Prostate gland (tissue), 2 donors: ENCODE results near the gene FRMD1.

Source experiments
- POLR2A ChIP-seq: fragments of 450-650 bp; IDR thresholded peaks from one replicate; pipeline ENCODE4 v1.6.1; 2016; ENCODE audit warnings: antibody characterized with exemption, mild to moderate bottlenecking
- TF ChIP-seq, protein P1 (sequence below), 4 experiments: fragments of 200-600 bp in 2 of 4; fragments of 450-650 bp in 2 of 4; sonication (generic) in 2 of 4; IDR thresholded peaks; 1 replicate in 3 of 4; 2 replicates in 1 of 4; pipeline ENCODE4 v1.5.1; 2016 to 2019; ENCODE audit warnings: antibody characterized with exemption in 4 of 4, mild to moderate bottlenecking in 2 of 4, moderate library complexity in 2 of 4

DNA sequence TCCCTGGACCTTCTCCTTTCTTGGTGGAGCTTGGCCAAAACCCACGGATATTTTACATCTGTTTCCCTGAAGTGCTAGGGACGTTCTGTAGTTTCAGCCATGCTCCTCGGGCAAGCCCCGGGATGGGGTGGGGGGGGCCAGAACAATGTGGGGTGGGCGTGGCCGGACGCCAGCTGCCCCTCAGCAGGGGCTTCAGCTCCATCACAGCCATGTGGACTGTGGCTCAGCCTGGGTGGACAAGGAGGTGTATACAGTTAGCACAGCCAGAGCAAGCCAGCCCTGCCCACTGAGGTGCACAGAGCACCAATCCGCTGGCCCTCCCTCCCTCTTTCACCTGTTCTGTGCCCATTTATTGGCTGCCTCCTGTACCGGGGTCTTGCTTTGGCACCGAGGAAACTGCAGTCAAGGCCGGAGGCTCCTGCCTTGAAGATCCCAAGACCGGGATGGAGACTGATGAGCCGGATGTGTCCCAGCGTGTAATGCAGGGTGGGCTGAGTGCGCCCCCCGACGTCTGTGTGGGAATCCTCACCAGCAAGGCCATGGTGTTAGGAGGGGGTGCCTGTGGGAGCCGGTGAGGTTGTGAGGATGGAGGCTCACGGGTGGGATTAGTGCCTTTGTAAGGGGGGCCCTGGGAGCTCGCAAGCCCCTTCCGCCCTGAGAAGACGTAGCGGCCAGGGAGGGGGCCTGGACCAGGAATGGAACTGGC lies 28.0 kb downstream of the FRMD1 start:
- no peak for TF ChIP-seq POLR2A
- TF ChIP-seq, protein P1, sequence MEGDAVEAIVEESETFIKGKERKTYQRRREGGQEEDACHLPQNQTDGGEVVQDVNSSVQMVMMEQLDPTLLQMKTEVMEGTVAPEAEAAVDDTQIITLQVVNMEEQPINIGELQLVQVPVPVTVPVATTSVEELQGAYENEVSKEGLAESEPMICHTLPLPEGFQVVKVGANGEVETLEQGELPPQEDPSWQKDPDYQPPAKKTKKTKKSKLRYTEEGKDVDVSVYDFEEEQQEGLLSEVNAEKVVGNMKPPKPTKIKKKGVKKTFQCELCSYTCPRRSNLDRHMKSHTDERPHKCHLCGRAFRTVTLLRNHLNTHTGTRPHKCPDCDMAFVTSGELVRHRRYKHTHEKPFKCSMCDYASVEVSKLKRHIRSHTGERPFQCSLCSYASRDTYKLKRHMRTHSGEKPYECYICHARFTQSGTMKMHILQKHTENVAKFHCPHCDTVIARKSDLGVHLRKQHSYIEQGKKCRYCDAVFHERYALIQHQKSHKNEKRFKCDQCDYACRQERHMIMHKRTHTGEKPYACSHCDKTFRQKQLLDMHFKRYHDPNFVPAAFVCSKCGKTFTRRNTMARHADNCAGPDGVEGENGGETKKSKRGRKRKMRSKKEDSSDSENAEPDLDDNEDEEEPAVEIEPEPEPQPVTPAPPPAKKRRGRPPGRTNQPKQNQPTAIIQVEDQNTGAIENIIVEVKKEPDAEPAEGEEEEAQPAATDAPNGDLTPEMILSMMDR (IDR thresholded peaks at IDR 0.05) = no peak
